ENCODE data around the gene PUS1.

GRCh38 chr12:131917139-131917710 lies 11.9 kb upstream of the PUS1 start:
- no peak for TF ChIP-seq CTCF (conservative IDR thresholded peaks at IDR 0.05; ENCODE audit: low read depth, low read length)
- no peak for TF ChIP-seq EZH2 (IDR thresholded peaks at IDR 0.05; ENCODE audit: borderline replicate concordance, low read depth, low read length, poor library complexity, severe bottlenecking)

Measured in A673 (cell line).